RWPE2 (cell line): ENCODE results near the gene DIS3L.
A peak's percentile ranks its signal among the peaks of the same experiment; 100 is the strongest.
"Not testable (repeated sequence)": the region's sequence is repeated elsewhere in the genome, so short reads cannot be mapped to it uniquely, and the experiment has no call there.

Experiments
- ATAC-seq: fragments of 200-7000 bp; cut with Tn5 transposase; 3 replicates; pipeline ENCODE4 v1.9.1; 2021; ENCODE audit warnings: low read depth
- DNase-seq: peaks from one replicate; pipeline ENCODE4 v3.0.0-alpha.2; 2020; ENCODE audit warnings: low spot score
- H3K27ac ChIP-seq: fragments of 450-650 bp; 2 replicates; pipeline ENCODE4 v1.5.1; 2017; ENCODE audit warnings: mild to moderate bottlenecking; ENCODE audit not compliant: poor library complexity, severe bottlenecking
- H3K27me3 ChIP-seq: fragments of 250-450 bp; sonication (Bioruptor Pico); 2 replicates; pipeline ENCODE4 v1.5.1; 2021; ENCODE audit warnings: mild to moderate bottlenecking, moderate library complexity; ENCODE audit not compliant: insufficient read depth, poor library complexity, severe bottlenecking
- H3K36me3 ChIP-seq: fragments of 250-450 bp; sonication (Bioruptor Pico); 2 replicates; pipeline ENCODE4 v1.5.1; 2020; ENCODE audit warnings: low read depth, mild to moderate bottlenecking, moderate library complexity
- H3K4me1 ChIP-seq: fragments of 250-450 bp; sonication (Bioruptor Pico); 2 replicates; pipeline ENCODE4 v1.5.1; 2021; ENCODE audit warnings: mild to moderate bottlenecking, moderate library complexity; ENCODE audit not compliant: insufficient read depth, poor library complexity, severe bottlenecking
- H3K4me3 ChIP-seq: fragments of 250-450 bp; sonication (Bioruptor Pico); 2 replicates; pipeline ENCODE4 v1.5.1; 2021; ENCODE audit warnings: mild to moderate bottlenecking, moderate library complexity; ENCODE audit not compliant: severe bottlenecking
- H3K9me3 ChIP-seq: fragments of 250-450 bp; sonication (Bioruptor Pico); 2 replicates; pipeline ENCODE4 v1.5.1; 2021; ENCODE audit warnings: mild to moderate bottlenecking, moderate library complexity; ENCODE audit not compliant: severe bottlenecking
- TF ChIP-seq, protein P1 (sequence below): fragments of 450-650 bp; IDR thresholded peaks from one replicate; pipeline ENCODE4 v1.5.1; 2017; ENCODE audit warnings: mild to moderate bottlenecking, moderate library complexity; ENCODE audit not compliant: poor library complexity, severe bottlenecking

The DIS3L gene

DNA sequence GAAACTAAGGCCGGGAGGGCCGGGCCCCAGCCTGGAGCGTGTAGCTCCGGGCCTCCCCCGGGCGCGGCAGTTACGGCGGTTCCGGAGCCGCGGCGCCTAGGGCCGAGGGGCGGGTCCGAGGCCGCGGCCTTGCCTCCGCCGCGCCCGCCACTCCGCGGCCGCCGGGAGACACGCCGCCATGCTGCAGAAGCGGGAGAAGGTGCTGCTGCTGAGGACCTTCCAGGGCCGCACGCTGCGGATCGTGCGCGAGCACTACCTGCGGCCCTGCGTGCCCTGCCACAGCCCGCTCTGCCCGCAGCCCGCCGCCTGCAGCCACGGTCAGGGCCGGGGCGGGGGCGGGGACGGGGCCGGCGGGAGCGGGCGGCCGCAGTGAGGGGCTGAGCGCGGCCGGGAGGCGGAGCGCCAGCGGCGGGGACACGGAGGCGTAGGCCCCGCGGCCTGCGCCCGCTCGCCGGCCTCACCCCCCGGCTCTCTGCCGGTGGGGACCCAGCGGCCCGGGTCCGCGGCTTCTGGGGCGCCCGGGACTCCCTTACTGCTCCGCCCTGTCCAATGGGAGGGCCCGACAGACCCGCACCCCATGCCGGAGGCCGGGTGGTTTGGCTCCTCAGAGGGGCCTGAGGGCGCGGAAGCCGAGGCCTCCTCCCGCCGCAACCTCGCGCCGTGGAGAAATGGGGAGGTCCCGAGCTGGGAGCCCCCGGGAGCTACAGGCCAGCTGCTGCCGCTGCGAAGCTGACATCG is at the start of gene DIS3L:
DIS3L (plus strand) TSS at position 150 of the 738 bp plus-strand sequence; CDS start at position 179, 29 bp downstream.
- DNase-seq (no peak), ATAC-seq (peak; percentile 64)
- peak within 1 kb of the TSS; percentile 95 for H3K27ac ChIP-seq
- H3K4me3 ChIP-seq, result peak within 1 kb of the TSS; percentile 65
- H3K36me3 ChIP-seq, result peaks cover 32% of the 10 kb centered on the region
- peaks cover 26% of the 10 kb centered on the region for H3K4me1 ChIP-seq
- H3K9me3 ChIP-seq, result no peaks in the 10 kb centered on the region
- no peaks in the 10 kb centered on the region for H3K27me3 ChIP-seq
- TF ChIP-seq, protein P1, sequence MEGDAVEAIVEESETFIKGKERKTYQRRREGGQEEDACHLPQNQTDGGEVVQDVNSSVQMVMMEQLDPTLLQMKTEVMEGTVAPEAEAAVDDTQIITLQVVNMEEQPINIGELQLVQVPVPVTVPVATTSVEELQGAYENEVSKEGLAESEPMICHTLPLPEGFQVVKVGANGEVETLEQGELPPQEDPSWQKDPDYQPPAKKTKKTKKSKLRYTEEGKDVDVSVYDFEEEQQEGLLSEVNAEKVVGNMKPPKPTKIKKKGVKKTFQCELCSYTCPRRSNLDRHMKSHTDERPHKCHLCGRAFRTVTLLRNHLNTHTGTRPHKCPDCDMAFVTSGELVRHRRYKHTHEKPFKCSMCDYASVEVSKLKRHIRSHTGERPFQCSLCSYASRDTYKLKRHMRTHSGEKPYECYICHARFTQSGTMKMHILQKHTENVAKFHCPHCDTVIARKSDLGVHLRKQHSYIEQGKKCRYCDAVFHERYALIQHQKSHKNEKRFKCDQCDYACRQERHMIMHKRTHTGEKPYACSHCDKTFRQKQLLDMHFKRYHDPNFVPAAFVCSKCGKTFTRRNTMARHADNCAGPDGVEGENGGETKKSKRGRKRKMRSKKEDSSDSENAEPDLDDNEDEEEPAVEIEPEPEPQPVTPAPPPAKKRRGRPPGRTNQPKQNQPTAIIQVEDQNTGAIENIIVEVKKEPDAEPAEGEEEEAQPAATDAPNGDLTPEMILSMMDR, result peak; percentile 18

GRCh38 chr15:66245832-66246231 is 47.5 kb upstream of the DIS3L start:
- not testable (repeated sequence) for ATAC-seq, H3K4me3 ChIP-seq, H3K9me3 ChIP-seq, DNase-seq, H3K27me3 ChIP-seq, H3K4me1 ChIP-seq, H3K27ac ChIP-seq, H3K36me3 ChIP-seq

DNA sequence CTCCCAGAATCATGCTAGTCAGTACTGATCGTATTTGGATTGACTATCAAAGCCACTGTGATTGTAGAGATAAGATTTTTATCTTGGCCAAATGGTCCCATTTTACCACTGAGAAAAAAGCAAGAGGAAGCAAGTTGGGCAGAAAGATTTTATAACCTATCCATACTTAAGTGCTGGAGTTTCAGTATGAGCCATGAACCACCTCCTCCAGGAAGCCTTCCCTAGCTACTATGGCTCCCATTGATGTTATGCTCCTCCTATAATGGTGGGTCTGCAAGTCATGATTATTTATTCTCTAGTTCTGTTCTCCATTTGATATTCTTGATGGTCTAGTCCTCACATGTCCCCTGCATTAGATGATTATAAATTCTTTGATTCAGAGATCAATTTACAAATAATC is 46.4 kb upstream of the DIS3L start:
- no peak for ATAC-seq
- Histone ChIP-seq H3K4me1 (no peaks in the 10 kb centered on the region), H3K4me3 (no peak overlapping the region), H3K36me3 (no peaks in the 10 kb centered on the region), H3K9me3 (no peaks in the 10 kb centered on the region), H3K27ac (no peak overlapping the region), H3K27me3 (peaks cover 8% of the 10 kb centered on the region)
- DNase-seq, result no peak
- TF ChIP-seq, protein P1, result no peak

- TF ChIP-seq, protein P1, result no peak
- H3K36me3 ChIP-seq, result no peaks in the 10 kb centered on the region
- no peaks in the 10 kb centered on the region for H3K9me3 ChIP-seq
- DNase-seq, result no peak
- no peak overlapping the region for H3K27ac ChIP-seq
- H3K4me3 ChIP-seq, result no peak overlapping the region
- H3K27me3 ChIP-seq, result peaks cover 30% of the 10 kb centered on the region
- ATAC-seq, result no peak
- no peaks in the 10 kb centered on the region for H3K4me1 ChIP-seq
Observed at GRCh38 chr15:66249605-66250174, 43.7 kb upstream of the DIS3L start.

DNA sequence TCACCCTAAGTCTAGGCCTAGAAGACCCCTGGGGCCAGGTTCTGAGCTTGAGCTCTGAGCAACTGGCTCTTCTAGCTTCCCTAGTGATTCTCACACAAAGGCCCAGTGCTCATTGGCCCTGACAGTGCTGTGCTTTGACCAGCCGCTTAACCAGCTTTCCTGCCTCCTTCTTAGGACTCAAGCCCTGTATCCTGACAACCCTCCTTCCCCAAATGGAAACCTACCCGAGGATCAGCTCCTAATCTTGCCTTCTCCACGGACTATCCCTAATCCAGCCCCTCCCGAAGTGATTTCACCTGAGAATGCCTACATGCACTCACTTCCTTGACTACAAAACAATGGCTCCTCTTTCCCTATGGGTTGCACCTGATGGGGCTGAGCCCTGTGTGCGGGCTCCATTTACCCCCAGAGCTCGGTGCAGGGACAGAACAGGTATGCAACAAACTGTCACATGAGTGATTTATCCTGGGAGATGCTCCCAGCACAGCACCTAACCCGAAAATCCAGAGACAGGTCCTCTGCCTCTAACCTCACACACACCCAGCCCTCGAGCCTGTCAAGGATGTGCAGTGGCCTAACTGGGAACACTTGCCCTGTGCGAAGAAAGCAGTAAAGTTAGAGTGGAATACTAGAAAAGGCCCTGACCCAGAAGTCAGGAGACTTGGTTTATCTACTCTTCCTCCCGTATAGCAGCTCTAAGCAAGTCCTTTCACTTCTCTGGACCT is 42.1 kb upstream of the DIS3L start:
- Histone ChIP-seq H3K27ac (no peak overlapping the region), H3K4me1 (no peaks in the 10 kb centered on the region), H3K36me3 (no peaks in the 10 kb centered on the region), H3K9me3 (no peaks in the 10 kb centered on the region), H3K27me3 (peaks cover 46% of the 10 kb centered on the region), H3K4me3 (no peak overlapping the region)
- ATAC-seq (no peak), DNase-seq (no peak)
- TF ChIP-seq, protein P1, result no peak
